T follicular helper cell (primary cell): ENCODE results near the gene ERC2.

ENCODE experiments used
- DNase-seq: peaks from one replicate; pipeline ENCODE4 v3.0.0-alpha.2; 2020; ENCODE audit warnings: low read depth

ERC2 gene

GRCh38 chr3:55682461-55682860, 785.8 kb downstream of the ERC2 start:
- DNase-seq: no peak

DNA sequence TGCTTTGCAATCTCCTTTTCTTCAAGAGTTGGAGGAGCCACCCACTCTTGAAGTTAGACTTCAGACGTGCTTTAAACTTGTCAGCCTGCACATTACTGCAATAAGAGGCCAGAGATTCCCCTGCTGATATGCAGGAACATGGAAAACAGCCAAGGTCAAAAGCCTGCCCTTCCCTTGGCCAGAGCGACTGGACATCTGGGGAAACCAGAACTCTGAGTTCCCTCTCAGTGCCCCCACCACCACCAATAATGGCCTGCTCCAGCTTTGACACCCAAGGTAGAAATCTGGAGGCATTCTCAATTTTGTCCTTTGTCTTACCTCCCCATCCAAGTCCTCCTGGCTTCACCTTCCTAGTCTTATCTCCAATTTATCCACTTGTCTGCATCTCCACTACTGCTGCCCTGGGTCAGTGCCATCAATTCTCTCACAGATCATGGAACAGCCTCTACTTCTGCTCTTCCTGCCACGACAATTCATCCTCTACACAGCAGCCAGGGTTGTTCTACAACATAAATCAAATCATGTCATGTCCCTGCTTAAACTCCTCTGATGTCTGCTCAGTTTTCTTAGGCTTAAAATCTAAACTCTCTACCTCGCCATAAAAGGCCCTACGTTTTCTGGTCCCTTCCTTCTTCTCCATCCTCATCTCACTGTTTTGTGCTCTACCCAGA, 789.6 kb downstream of the ERC2 start:
- no peak for DNase-seq

GRCh38 chr3:55676643-55677042, 791.6 kb downstream of the ERC2 start:
- DNase-seq: no peak

- no peak for DNase-seq
Measured at GRCh38 chr3:55675478-55675877, 792.8 kb downstream of the ERC2 start.

GRCh38 chr3:55673764-55674163, 794.5 kb downstream of the ERC2 start:
- DNase-seq: no peak

DNA sequence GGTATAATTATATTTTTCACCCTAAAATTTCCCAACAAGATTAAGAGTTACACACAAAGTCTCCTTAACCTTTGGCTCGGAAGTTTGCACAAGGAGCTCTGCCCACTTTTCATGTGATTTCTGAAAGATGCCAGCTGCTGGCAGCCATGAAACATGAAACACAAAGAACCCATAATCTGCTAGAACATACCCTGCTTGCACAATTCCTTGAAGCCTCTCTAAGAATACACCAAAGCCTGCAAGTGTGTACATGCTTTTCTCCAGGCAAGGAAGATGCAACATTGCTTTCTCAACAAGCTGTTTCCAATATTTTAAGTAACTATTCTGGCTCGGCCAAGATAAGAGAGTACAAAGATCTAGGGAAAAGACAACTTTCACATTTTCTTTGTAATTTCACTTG, 799.1 kb downstream of the ERC2 start:
- no peak for DNase-seq

GRCh38 chr3:55668359-55668758, 799.9 kb downstream of the ERC2 start:
- no peak for DNase-seq

GRCh38 chr3:55664387-55664786, 803.9 kb downstream of the ERC2 start:
- DNase-seq: no peak

DNA sequence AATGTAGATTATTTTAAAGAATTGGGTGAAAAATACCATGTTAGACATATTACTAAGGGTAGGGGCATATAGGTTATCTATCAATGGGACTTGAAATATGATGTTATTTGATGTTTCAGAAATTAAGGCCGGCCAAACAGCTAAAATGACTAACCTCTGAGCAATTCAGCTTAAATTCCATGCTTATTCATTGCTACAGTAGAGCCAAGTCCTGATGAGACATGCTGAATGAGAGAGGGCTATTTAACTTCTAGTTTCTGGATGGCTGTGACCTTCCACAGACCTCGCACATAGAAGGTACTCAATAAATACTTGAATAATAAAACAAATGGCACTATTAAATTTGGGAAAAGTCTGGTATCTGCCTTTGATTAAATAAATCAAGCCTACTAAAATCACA, 805.6 kb downstream of the ERC2 start:
- no peak for DNase-seq

- DNase-seq: no peak
Measured at GRCh38 chr3:55661571-55661970, 806.7 kb downstream of the ERC2 start.

DNA sequence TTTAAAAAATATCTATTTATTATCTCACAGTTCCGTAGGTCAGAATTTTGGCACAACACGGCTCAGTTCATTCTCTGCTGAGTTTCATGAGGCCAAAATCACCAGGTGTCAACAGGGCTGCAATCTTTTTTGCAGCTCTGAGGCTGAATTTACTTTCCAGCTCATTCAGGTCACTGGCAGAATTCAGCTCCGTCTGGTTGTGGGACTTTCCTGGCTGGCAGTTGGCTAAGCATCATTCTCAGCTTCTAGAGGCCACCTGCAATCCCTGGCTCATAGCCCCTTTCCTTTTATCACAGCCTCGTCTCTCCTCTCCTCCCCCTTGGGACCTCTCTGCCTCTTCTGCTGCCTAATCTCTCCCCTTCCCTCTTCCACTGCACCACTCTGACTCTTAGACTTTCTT, 807.1 kb downstream of the ERC2 start:
- no peak for DNase-seq

- no peak for DNase-seq
Measured at GRCh38 chr3:55660642-55661041, 807.6 kb downstream of the ERC2 start.

DNA sequence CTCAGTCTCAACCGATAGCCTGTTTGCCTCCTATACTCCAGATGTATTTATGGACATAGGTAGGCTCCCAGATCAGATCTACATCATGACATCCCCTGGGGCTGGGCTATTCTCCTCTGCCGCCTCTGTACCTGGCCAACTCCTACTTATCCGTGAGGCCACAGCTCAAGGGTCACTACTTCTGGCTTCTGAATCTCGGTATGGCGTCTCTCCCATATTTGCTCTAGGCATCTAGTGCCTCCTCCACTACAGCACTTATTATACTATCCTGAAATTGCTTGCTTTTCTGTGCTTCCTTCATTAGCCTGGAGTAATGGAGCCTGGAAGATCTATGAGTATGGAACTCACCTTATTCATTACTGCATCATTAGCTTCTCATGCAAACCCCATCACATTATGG, 808.6 kb downstream of the ERC2 start:
- DNase-seq: no peak

DNA sequence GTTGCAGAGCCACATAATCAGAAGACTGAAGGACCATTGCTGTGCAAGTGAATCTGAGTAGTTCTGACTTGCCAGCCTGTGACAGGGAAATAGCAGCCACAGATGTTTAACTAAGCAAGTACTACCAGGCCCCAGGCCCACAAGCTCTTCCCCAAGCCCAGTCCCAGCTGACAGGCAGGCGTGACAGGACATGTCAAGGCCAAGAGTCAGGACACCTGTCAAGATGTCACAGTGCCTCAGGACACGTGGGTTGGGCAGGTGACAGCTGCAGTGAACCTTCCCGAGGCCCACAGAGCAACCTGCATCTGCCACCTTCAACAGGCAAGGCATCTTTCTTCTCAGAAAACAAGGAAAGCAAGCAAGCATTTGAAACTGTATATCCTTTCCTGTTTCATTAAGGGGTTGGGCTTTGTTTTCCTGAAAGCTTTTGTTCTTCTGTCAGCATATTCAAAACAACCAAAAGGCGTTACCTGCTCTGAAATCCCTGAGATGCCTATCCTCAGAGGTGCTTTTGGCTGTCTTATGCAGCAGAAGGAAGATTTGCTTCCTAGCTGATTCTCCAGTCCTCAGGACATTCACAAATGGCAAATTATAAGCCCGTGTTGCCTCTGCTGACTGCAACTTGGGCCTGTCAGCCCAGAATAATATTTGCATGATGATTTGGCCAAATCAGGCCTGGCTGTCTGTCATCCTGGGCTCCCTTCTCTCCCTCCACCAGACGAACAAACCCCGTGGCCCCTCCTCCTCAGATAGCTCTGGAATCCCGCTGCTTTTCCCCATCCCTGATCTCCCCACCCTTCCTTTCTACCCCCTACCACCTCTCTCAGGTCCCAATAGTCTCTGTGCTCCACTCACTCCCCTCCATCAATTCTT, 809.3 kb downstream of the ERC2 start:
- DNase-seq: no peak

DNA sequence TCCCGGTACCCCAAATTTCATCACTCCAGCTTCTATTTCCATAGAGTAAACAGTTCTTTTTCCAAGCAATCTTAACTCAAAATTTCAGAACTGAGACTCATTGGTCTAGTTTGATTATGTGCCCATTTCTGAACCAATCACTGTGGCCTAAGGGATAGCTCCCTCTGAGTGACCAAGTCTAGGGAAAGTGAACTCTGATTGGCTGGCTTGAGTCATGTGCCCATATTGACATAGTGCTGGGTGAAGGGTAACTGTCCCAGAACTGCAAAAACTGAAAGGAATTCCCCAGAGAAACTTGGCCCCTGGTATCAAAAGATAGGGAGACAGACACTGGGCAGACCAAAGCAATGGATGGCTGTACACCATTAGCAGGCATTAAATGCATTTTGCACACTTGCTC, 810.0 kb downstream of the ERC2 start:
- no peak for DNase-seq

DNA sequence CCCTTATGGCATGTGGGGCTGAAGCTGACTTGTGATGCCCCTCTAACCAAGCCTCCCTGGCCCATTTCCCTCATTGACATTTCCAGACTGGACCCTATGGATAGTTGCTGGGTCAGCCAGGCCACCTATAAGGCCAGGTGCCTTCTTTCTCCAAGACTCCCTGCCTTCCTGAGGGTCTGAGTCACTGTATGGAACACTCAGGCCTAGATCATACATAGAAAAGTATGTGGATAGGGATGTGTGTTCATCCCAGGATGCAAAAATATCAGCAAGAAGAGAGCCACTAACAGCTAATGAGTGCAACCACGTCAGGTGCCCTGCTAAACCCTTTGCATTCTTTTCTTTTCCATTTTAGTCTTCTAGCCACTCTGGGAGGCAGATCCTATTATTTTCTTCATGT, 812.7 kb downstream of the ERC2 start:
- no peak for DNase-seq

GRCh38 chr3:55654123-55654760, 814.0 kb downstream of the ERC2 start:
- no peak for DNase-seq

- no peak for DNase-seq
Measured at GRCh38 chr3:55651011-55651410, 817.3 kb downstream of the ERC2 start.

- no peak for DNase-seq
Measured at GRCh38 chr3:55650011-55650410, 818.3 kb downstream of the ERC2 start.

DNA sequence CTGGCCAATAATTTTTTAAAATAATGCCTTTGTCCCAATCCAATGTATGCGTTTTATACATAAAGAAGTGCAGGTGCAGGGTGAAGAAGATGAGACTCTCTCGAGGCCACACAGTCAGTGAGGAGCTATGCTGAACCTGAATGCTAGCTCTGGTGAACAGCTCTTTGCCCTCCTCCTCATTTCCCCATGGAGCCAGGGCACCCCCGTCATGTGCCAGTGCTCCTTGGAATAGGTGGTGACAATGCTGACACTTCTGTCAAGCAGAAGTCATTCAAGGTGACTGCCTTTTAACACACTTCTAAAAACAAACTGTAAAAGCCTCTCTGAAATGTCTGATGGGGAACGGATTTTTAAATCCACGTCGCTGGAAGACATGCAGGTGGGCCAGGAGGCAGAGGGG, 818.7 kb downstream of the ERC2 start:
- DNase-seq: no peak

GRCh38 chr3:55648591-55649318, 819.5 kb downstream of the ERC2 start:
- no peak for DNase-seq

DNA sequence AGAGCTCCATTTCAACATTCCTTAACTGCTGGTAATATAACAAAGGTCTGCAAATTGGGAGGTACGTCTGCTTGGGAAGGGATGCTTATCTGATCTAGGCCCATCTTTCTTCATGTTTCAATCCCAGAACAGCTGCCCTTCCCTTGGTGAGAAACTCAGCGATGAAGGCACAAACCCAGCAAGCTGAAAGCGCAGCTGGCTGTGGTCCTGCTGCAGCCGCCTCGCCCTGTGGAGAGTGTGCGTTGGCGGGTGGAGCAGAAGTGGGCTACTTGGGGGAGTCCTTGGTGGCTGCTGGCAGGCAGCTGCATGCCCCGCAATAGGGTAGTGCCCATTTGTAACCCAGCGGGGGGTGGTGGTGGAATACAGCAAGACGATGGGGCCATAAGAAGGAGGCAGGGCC, 820.6 kb downstream of the ERC2 start:
- no peak for DNase-seq
